NCI-H82 treated with DMSO at 0.1 percent for 48 hours (cell line): ENCODE measurements around the gene DGCR8.

Source experiments
- DNase-seq: peaks from one replicate; lab custom pipeline; 2025; ENCODE audit not compliant: unreplicated experiment; lab: John Stamatoyannopoulos, UW

Gene DGCR8

DNA sequence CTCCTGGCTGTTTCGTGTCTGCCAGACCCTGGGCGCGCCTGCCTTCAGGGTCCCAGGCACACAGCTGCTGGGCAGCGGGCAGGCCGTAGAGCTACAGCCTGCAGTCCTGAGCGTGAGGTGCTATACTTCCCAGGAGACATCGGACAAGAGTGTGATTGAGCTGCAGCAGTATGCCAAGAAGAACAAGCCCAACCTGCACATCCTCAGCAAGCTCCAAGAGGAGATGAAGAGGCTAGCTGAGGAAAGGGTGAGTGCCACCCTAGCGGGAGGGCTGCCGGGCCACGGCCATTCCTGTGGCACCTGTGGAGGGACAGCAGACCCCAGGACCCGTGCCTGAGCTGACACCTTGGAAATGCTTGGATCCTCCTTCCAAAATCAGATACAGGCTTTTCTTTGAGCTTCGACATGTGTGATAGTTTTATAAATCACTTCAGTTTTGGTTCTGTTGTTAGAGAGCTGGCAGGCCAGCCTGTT lies 28.8 kb downstream of the DGCR8 start:
- no peak for DNase-seq

DNA sequence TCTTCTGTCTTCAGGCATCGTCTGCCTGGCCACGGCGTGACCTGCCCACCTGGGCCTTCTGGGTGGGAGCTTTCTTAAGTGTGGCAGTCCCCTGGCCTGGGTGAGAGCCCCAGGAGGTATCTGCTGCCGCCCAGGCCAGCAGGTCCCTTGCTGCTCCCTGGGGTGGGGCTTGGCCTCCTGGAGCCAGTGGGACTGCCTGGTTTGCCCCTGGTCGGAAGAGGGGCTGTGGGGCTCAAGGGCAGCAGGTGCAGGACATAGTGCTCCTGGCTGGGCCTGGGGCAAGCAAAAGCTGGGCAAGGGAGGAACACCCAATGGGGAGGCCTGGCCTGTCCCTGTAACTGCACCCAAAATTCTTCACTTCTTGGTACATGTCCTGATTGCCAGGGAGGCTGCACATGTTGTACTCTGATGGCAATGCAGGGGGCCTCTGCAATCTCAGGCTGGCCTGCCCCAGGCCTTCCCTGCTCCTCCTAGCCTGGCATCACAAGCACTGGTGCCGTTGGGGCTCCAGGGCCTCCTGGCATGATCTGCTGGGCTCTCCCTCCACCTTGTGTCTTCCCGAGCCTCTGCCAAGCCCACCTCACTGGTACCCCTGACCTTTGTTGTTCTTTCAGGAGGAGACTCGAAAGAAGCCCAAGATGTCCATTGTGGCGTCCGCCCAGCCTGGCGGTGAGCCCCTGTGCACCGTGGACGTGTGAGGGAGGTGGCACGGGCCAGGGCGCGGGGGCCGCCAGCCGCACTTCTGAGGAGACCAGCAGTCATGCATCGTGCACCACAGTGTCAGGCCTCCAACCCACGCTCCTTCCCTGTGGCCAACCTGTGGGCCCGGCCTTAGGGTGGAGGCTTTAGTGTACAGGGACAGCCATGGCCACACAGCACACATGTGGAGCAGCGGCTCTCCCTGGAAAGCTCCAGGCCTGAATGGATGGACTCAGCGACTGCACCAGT lies 29.6 kb downstream of the DGCR8 start:
- no peak for DNase-seq

DNA sequence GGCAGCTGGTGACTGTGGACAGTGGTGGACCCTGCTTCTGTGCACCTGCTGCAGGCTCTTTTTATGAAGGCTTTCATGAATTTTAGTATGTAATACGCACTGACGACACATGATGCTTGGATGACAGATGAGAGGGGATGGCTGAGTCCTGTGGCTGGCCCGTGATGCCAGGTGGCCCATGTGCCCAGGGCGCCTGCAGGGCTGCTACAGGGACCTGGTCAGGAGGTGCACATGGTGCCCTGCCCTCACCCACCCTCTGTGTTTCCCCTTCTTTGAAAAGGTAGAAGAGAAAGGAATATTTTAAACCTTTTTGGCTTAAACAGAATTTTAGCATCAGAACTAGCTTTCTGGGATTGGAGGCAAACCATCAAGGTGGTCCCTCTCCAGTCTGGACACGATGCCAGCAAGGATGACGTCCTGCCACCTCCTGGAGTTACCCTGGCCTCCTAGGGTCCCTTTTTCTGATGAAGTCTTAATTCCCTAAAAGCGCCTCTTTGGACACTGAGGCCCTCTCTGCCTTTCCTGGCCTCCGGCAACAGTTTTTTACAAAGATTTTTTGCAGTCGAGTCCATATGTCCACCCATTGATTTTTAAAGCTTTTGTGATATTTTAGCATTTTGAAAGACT lies 30.4 kb downstream of the DGCR8 start:
- no peak for DNase-seq

DNA sequence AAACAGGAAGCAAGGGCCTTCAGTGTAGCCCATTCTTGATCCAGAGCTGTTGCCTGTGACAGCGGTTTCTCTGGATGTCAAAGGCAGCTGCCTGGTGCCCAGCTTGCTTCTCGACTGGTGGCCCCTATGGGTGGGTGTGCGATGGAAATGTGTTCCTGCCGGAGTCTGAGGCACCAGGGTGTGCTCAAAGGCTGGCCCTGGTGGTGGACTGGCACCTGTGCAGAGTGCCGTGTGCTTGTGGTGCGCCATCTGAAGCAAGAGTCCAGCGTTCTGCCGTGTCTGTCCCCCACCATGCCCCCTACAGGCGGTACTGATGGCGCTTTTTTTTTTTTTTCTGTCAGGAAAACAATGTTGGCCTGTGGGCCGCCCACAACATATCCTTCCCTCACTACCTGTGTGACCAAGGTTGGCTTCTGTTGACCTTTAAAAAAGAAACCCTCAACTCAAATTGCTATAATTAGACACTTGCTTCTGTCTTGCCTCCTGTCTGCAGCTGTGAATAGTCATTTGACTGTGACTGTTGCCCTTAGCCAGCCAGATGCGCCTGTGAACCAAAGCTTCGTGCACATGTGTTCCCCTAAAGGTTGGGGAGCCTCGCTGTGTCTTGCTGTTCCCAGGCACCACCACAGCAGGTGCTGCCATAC lies 31.1 kb downstream of the DGCR8 start:
- DNase-seq: no peak

DNA sequence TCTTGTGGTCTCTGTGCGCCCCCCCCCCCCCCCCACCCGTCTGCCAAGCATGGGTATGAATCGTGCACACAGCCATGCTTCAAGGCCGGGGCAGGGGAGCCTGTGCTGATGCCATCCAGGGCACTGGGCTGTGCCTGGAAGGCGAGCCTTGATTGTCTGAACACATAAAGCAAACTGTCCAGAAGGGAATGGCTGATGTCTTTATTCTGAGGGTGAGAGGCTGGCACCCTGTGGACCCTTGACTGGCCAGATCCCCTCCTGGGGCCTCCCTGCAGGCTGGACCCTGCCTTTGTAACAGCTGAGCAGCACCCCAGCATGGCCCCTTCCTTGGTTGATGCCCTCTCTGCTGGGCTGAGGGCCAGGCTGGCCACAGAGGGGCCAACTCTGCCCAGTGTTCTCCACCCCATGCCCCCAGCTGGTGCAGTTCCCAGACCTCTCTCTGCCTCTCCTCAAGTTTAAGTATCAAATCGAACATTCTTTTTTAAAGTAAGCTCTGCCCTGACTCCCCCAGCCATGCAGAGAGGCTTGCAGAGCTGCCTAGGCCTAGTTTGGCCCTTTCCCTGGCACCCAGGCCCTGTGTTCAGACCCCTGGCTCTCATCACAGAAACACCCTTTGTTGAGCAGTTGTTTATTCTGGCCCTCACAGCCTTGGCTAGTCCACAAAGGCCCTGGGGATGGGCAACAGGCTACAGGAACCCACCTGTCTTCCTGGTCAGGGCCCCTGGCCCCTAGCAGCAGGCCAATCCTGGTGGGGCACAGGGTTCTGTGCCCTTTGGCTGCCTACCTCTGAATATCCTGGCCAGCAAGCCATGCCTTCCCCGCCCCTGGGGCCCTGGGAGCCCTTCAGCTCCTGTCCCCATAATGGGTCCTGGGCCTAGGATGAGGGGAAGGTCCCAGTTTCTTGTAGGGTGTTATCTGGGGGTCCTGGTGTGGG lies 31.9 kb downstream of the DGCR8 start:
- no peak for DNase-seq

DNA sequence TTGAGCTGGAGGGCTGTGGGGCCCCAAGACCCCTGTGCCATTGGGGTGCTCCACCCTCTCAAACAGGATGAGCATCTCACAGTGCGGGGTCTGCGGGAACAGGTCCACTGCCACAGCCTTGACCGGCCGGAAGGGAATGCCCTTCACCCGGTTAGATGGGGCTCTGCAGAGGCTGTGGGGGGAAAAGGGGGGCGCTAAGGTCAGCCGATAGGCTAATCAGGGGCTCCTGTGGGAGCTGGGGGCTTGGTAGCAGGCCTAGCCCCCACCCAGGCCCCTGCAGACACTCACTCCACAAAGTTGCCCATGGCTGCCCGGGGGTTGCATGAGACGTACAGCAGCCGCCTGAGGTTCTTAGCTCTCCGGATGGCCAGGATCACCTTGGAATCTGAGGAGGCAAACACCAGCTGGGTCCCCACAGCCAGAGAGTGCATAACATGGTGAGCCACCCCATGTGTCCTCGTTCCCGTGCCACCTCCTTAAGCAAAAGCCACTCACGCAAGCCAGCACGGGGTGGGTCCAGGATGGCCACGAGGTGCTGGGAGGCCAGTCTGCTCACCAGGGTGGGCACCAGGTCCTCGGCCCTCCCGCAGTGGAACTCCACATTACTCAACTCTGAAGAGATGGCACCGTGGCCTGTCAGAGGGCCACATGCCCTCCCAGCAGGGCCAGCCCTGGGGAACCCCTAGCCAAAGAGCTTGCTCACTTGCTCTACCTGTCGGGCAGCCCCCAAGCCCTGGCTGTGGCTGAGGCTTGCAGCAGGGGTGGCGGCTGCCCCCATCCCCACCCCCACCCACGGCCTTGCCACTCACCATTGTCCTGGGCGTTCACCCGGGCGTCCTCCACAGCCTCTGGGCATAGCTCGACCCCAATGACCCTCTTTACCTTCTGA lies 32.8 kb downstream of the DGCR8 start:
- no peak for DNase-seq

DNA sequence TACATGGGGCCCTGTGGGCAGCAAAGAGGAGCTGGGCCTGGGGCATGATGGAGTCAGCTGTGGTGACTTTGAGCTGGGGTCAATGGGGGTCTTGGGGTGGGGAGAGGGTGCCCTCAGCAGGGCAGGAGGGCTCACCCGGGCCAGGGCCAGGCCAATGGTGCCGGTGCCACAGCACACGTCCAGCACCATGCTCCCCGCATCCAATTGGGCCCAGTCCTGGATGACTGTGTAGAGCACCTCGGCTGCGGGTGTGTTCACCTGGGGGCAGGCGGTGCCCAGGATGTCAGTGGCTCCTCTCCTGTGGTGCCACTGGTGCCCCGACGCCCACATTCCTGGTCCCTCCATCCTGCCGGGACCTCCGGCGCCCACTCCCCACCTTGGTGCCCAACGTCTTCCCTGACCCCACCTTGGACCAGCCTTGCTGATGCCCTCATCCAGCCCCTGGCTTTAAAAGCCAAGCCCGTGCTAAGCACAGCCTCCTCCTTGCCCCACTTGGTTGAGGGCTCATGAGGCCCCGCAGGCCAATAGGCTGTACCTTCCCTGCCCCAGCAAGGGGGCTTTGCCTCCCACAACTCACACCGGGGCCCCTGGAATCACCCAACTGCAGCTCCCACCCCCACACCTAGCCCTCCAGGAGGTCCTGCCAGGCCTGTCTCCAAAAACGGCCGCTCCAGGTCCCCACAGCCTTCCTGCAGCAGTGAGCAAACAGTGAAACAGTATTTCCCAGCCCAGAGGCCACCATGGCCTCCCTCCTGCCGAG lies 33.7 kb downstream of the DGCR8 start:
- no peak for DNase-seq

DNA sequence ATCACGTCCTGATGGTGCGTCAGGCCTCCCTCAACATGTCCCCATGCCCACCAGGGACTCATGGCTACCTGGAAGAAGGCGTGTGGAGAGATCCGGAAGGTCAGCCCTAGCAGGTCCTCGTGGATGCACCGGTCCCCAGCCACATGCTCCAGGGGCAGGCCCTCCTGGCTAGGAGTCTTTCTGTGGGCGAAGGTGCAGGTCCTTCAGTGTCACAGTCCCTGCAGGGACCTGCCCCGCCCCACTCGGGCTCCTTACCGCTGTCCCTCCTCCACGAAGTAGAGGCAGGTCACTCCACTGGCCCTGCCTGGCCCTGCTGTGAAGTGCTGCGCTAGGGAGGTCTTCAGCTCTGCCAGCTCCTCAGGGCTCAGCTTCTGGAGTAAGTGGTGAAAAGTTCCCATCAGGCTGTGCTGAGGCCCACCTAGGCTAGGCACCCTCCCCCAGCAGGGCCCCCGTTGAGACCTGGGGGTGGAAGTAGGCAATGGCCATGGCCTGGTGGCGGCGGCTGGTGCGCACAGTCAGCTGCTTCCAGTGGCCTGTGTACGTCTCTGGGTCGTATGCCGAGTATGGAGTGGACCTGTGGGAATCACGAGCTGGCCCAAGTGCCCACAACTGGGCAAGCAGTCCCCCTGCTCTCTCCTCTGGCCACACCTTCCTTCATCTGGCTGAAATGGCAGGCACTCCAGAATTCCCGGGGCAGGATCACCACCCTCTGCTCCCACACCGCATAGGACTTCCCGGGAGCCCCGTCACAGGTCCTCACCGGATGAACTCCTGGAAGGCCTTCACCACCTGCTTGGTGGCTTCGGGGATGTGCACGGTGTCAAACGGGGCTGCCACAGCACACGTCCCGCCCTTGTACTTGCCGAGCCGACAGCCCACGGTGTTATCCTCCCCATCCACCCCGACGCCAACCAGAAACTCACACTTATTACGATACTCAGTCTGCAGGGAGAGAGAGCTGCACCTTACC lies 34.8 kb downstream of the DGCR8 start:
- no peak for DNase-seq

DNA sequence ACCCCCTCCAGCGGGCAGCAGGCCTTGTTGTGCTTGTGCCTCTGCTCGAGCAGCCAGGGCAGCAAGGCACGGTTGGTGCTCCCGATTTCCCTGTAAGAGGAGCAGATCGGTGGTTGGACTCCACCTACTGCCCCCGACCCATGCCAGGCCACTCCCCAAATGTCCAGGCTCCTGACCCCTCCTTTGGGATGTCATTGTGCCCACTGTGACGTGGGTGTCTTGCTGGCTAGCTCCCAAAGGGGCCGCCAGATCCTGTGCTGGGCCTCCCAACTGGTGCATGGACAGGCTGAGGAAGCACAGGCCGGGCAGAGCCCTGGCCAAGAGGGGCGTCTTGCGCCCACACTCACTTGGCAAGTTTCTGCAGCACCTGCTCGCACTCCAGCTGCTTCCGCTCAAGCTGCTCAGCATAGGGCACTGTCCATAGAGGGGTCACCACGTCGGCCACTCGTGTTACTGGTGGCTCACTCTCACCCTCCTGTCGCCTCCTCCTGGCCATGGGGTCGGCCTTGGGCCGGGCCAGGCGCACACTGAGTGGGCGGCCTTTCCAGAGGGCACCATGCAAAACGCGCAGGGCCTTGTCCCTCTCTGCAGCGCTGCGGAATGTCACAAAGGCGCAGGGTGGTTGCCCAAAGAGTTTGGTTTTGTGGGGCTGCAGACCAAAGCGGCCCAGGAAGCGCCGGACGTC lies 35.8 kb downstream of the DGCR8 start, which contains the start of gene RANBP1:
RANBP1 (plus strand) TSS at position 414 of the 685 bp plus-strand sequence; CDS start at position 495, 81 bp downstream.
- no peak for DNase-seq

DNA sequence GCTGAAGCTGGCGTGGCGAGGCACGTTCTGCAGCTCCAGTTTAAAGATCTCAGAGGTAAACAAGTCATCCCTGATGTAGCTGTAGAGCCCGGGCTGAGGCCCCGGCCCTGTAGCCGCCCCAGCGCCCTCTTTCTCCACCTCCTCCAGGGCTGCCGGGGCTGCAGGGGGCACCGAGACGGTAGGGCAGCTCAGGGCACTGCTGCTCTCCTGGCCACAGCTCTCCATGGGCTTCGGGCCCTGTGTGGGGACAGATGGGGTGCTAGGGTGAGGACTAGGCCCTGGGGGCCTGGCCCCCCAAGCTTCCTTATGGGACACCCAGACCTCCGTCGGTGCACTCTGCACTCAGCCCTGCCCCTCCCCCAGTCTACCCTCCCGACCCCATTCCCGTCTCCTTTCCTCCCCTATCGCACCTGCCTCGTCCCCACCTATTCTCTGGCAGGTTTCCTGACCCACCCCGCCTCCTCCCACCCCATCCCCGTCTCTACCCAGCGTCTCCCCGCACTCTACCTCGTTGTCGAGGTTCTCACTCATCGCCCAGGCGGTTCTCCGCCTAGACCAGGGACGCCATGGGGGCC lies 36.4 kb downstream of the DGCR8 start:
- DNase-seq: no peak

DNA sequence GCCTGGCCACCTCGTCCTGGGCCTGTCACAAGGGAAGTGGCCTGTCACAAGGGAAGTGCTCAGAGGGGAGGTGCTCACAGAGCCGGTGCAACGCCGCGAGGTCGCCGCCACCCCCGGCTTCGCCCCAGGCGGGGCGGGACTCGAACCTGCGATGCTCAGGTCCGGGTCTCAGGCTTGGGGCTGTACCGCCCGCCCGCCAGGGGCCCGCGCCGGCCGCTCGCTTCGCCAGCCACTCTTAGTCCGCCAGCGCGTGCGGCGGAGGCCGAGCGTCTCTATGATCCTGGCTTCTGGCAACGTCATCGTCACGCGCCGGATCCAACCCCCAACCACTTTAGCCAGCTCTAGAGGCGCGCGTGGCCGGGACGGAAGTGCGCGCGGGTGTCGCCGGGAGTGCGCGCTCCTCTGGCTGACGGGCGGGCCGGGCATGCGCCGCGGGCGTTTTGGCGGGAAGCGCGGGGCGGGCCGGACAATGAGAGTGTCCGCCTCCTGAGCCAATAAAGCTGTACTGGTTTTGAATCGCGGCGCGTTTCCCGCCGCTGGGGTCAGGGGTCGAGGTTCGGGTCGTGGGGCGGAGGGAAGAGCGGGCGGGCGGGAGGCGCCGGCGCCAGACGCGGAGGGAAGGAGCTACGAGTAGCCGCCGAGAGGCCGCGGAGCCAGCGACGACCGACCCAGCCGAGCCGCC lies 37.1 kb downstream of the DGCR8 start, which contains the start of gene TRMT2A:
TRMT2A (minus strand) TSS at position 276 of the 682 bp plus-strand sequence. CDS start 320 bp downstream, outside the sequence.
- peak; percentile 79 for DNase-seq

DNA sequence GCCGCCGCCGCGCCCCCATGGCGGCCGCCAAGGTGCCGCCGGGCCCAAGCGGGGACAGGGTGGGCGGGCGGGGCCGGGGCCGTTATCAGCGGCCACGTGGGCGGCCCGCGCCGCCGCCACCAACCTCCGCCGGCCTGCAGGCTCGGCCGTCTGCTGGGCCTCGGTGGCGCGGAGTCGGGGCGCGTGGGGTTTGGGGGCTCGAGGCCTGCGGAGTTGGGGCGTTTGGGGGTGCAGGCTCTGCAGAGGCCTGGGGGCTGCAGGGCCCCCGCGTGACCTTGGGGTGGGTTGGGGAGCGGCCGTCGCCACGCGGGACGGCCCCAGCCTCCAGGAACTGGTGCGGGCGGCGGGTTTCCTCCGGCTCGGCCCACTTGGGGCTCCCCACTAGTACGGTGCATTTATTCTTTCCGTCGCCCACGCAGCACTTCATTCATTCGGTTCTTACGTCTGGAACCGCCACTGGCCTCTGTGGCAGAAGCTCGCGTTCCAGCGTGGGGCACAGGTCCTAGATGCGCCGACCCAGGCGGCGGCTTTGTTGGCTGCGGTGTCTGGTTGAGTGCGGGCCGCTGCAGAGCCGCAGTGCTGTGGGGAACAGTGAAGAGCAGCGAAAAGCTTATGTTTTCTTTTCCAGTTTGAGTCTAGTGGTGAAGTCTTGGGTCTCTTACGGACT lies 37.7 kb downstream of the DGCR8 start:
- DNase-seq: no peak

DNA sequence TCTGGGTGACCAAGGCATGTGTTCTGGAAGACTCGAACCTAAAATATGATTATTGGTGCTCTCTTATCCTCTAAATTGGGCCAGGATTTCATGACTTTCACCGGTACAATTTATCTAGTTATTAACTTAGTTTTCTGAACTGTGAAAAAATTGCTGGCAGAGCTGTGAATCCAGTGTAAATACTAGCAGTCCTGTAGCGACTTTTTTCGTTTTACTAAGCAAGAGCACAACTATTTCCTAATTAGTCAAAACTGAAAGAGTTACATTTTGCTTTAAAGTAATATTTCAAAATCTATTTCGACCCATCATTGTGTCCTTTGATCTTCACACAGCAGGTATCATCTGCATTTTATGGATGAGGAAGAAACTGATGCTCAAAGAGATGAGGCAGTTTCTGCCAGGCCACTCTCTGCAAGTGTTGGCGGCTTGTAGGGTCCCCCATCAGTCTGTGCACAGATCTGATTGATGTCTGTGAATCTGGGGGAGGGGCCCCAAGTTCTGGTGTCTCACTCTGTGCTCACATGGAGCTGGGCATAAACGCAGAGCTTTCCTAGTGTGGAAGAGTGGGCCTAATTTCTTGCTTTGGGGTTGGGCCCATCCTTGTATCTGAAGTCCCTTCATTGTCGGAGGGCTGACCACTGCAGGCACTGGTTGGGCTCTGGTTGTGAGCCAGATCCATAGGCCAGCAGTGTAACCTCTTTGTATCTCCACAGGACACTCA lies 38.4 kb downstream of the DGCR8 start:
- no peak for DNase-seq

DNA sequence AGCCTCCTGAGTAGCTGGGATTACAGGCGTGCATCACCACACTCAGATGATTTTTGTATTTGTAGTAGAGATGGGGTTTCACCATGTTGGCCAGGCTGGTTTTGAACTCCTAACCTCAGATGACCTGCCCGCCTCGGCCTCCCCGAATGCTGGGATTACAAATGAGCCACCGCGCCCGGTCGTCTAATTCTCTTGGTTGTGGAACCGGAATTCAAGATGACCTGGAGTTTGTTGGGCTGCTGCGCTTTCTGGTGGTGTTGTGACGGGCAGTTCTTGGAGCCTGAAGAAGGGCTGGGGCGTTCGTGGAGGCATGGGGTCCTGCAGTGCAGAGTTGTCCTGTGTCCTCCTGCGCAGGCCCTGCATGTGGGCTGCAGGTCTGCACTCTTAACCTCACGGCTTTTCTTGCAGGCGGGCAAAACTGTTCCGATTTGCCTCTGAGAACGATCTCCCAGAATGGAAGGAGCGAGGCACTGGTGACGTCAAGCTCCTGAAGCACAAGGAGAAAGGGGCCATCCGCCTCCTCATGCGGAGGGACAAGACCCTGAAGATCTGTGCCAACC lies 41.9 kb downstream of the DGCR8 start:
- DNase-seq: no peak
